Panc1 (cell line): ENCODE data around the gene HLA-DRB5. TPM values are rescaled to one million over a fixed set of nuclear protein-coding genes. Genes with fewer than 3 reads are reported as not detected.
"Not testable (repeated sequence)": the region's sequence is repeated elsewhere in the genome, so short reads cannot be mapped to it uniquely, and the experiment has no call there.

Source experiments
- ATAC-seq: fragments of 200-7000 bp; cut with Tn5 transposase; 2 replicates; pipeline ENCODE4 v1.9.1; 2020; ENCODE audit warnings: mild to moderate bottlenecking, moderate library complexity
- Bru-seq: library from RNA; stranded (reverse); fragments of 400-500 nt; gene quantifications from one replicate; lab custom pipeline; 2021; lab: Mats Ljungman, UMichigan
- BruChase-seq, 2 experiments: library from RNA; stranded (reverse); fragments of 400-500 nt; gene quantifications; one replicate each; lab custom pipeline; 2021; lab: Mats Ljungman, UMichigan
- BruUV-seq: library from RNA; stranded (reverse); fragments of 400-500 nt; replicated peaks from 2 replicates; lab custom pipeline; 2021; lab: Mats Ljungman, UMichigan
- CTCF ChIA-PET: fragments of 300-600 bp; sonication (Branson Sonifier 250); formaldehyde crosslinking; loops from one replicate; lab custom pipeline; 2022; ENCODE audit warnings: antibody characterized with exemption; lab: Charles Lee
- POLR2A ChIA-PET: fragments of 300-600 bp; sonication (Branson Sonifier 250); formaldehyde crosslinking; loops from one replicate; lab custom pipeline; 2022; ENCODE audit warnings: antibody characterized with exemption; lab: Charles Lee
- DNase-seq: peaks from one replicate; pipeline ENCODE4 v3.0.0-alpha.2; 2010; ENCODE audit warnings: low read depth, low spot score
- H3K27ac ChIP-seq: 2 replicates; pipeline ENCODE4 v1.5.1; 2011; ENCODE audit warnings: mild to moderate bottlenecking, low read length, inconsistent platforms
- H3K27me3 ChIP-seq: fragments of 200-500 bp; sonication (Bioruptor generic); 2 replicates; pipeline ENCODE4 v1.6.0; 2014; ENCODE audit warnings: low read length, inconsistent platforms; ENCODE audit not compliant: control insufficient read depth, insufficient read depth
- H3K36me3 ChIP-seq: fragments of 200-500 bp; sonication (Bioruptor generic); 2 replicates; pipeline ENCODE4 v1.5.1; 2014; ENCODE audit warnings: inconsistent platforms, mild to moderate bottlenecking, low read length, moderate library complexity; ENCODE audit not compliant: control insufficient read depth, insufficient read depth
- H3K4me1 ChIP-seq: 2 replicates; pipeline ENCODE4 v1.5.1; 2011; ENCODE audit warnings: inconsistent platforms, mild to moderate bottlenecking, low read length, moderate library complexity; ENCODE audit not compliant: control insufficient read depth, insufficient read depth
- H3K4me3 ChIP-seq, 2 experiments: 2 replicates each; pipeline ENCODE4 v1.5.1; 2011 to 2012; ENCODE audit warnings: low read depth in 2 of 2, low read length in 2 of 2, mild to moderate bottlenecking in 2 of 2, inconsistent platforms in 1 of 2, moderate library complexity in 1 of 2
- H3K9me3 ChIP-seq: fragments of 200-500 bp; sonication (Bioruptor generic); 2 replicates; pipeline ENCODE4 v1.5.1; 2014; ENCODE audit warnings: low read depth, mild to moderate bottlenecking, inconsistent platforms, low read length, moderate library complexity; ENCODE audit not compliant: control insufficient read depth, insufficient read depth
- CTCF ChIP-seq: fragments of 450-650 bp; IDR thresholded peaks from 2 replicates; pipeline ENCODE4 v1.5.1; 2017; ENCODE audit warnings: mild to moderate bottlenecking
- POLR2AphosphoS5 ChIP-seq: IDR thresholded peaks from 2 replicates; pipeline ENCODE4 v1.6.1; 2012; ENCODE audit warnings: mild to moderate bottlenecking, low read depth, low read length, moderate library complexity
- REST ChIP-seq, 2 experiments: IDR thresholded peaks; 2 replicates each; pipeline ENCODE4 v1.6.1; 2011 to 2012; ENCODE audit warnings: low read depth in 2 of 2, control low read depth in 1 of 2, low read length in 1 of 2, mild to moderate bottlenecking in 1 of 2, moderate library complexity in 1 of 2; ENCODE audit not compliant: insufficient read depth in 1 of 2
- SIN3A ChIP-seq: IDR thresholded peaks from 2 replicates; pipeline ENCODE4 v1.6.1; 2012; ENCODE audit warnings: low read depth, mild to moderate bottlenecking, low read length, moderate library complexity, borderline replicate concordance; ENCODE audit not compliant: insufficient read depth
- TCF7L2 ChIP-seq: IDR thresholded peaks from 2 replicates; pipeline ENCODE4 v1.6.1; 2011; ENCODE audit warnings: mild to moderate bottlenecking, low read depth, low read length, inconsistent platforms
- in situ Hi-C: cut with HindIII; loops from 2 replicates; pipeline ENCODE4 v1.10.0; 2016; ENCODE audit warnings: low sequenced_read_pairs, low pct_unique_long_range_greater_than_20kb
- intact Hi-C: fragments of 100-400 bp; cut with micrococcal nuclease; formaldehyde crosslinking; loops from one replicate; pipeline ENCODE4 v1.10.0; 2022; ENCODE audit not compliant: unreplicated experiment
- long read RNA-seq: library from polyadenylated mRNA; unstranded; transcript quantifications from one replicate; pipeline ENCODE4 v2.0.0, GENCODE V29; 2021; ENCODE audit not compliant: unreplicated experiment
- polyA plus RNA-seq: library from polyadenylated mRNA; unstranded; fragments of >200 nt; gene quantifications from one replicate; pipeline ENCODE4 v1.2.1, GENCODE V29; 2012; ENCODE audit warnings: missing spikeins; ENCODE audit not compliant: insufficient read length
- total RNA-seq: library from RNA; stranded (reverse); gene quantifications from one replicate; pipeline ENCODE4 v1.2.1, GENCODE V29; 2021; ENCODE audit not compliant: unreplicated experiment

HLA-DRB5 gene
- total RNA-seq (not detected), Bru-seq, nascent RNA (percentile 6 among the genes with signal in this experiment), BruChase-seq, experiment 1, labeled RNA remaining after a 2-hour chase (percentile 15 among the genes with signal in this experiment), BruChase-seq, experiment 2, labeled RNA remaining after a 6-hour chase (percentile 19 among the genes with signal in this experiment)
- not detected for polyA plus RNA-seq
- long read RNA-seq = 0 reads

- CTCF ChIA-PET = no interaction called here
- intact Hi-C loops (no loop called here), in situ Hi-C loops (no loop called here)
- Histone ChIP-seq H3K4me1 (no peaks in the 10 kb centered on the region), H3K36me3 (no peaks in the 10 kb centered on the region), H3K27me3 (no peaks in the 10 kb centered on the region), H3K27ac (no peak within 1 kb of the TSS), H3K4me3 (no peak within 1 kb of the TSS), H3K9me3 (no peaks in the 10 kb centered on the region)
- TF ChIP-seq SIN3A (no peak), POLR2AphosphoS5 (no peak), REST (IDR thresholded peaks at IDR 0.05; ENCODE audit: insufficient read depth in 1 of 2, low read depth in 2 of 2, low read length in 1 of 2) (no peak), TCF7L2 (no peak), CTCF (no peak)
- ATAC-seq (no peak), DNase-seq (no peak)
- no TSS peak for BruUV-seq
- POLR2A ChIA-PET = no interaction called here
These were observed at the start of gene HLA-DRB5 for GRCh38 chr6:32529697-32530430. Gene HLA-DRB5 (minus strand): TSS chr6:32530287. CDS start chr6:32530224, 63 bp downstream.

- ChIA-PET CTCF (no interaction called here), POLR2A (no interaction called here)
- no peak for ATAC-seq
- intact Hi-C loops = no loop called here
- in situ Hi-C loops = no loop called here
- peaks cover 3% of the 10 kb centered on the region; the same call in 1 of the 2 replicates for H3K27me3 ChIP-seq
- no TSS peak for BruUV-seq
- no peaks in the 10 kb centered on the region for H3K9me3 ChIP-seq
- H3K4me3 ChIP-seq = no peak overlapping the region
- DNase-seq = no peak
- no peaks in the 10 kb centered on the region for H3K36me3 ChIP-seq
- no peak overlapping the region for H3K27ac ChIP-seq
- H3K4me1 ChIP-seq = no peaks in the 10 kb centered on the region
- no peak for TF ChIP-seq SIN3A
- TF ChIP-seq REST (IDR thresholded peaks at IDR 0.05; ENCODE audit: insufficient read depth in 1 of 2, low read depth in 2 of 2, low read length in 1 of 2) = no peak
- TF ChIP-seq CTCF = no peak
- no peak for TF ChIP-seq TCF7L2
- no peak for TF ChIP-seq POLR2AphosphoS5
These were observed 48.9 kb upstream of the HLA-DRB5 start for GRCh38 chr6:32578962-32579361.

- H3K9me3 ChIP-seq, CTCF ChIA-PET, H3K4me3 ChIP-seq, DNase-seq, H3K27me3 ChIP-seq, H3K4me1 ChIP-seq, ATAC-seq, H3K27ac ChIP-seq, in situ Hi-C loops, BruUV-seq, intact Hi-C loops, H3K36me3 ChIP-seq: not testable (repeated sequence)
- POLR2A ChIA-PET = interaction anchor here (0.6 kb wide), 1 partner anchor 92 kb away, joined by 3 read pairs; no protein-coding TSS in a partner anchor
These were observed 47.4 kb upstream of the HLA-DRB5 start for GRCh38 chr6:32577493-32577892.
